Tibial nerve (tissue), 4 donors: ENCODE measurements around the gene FHL1. TPM values are rescaled to one million over a fixed set of nuclear protein-coding genes. Genes with fewer than 3 reads are reported as not detected.

Experiments
- DNase-seq, 2 donors: peaks; one replicate each; pipeline ENCODE4 v3.0.0-alpha.2; 2019; ENCODE audit warnings: low spot score in 2 of 2
- H3K27ac ChIP-seq, 4 donors: fragments of 200-600 bp; sonication (generic) in 3 of 4; one replicate each; pipeline ENCODE4 v1.5.1; 2017 to 2019; ENCODE audit warnings: mild to moderate bottlenecking in 1 of 4
- H3K27me3 ChIP-seq, 2 donors: fragments of 200-600 bp; sonication (generic) in 1 of 2; one replicate each; pipeline versions ENCODE4 v1.5.1 to v1.6.0; 2017 to 2019
- H3K36me3 ChIP-seq, 3 donors: fragments of 200-600 bp; sonication (generic); one replicate each; pipeline ENCODE4 v1.5.1; 2018 to 2019
- H3K4me1 ChIP-seq, 4 donors: fragments of 200-600 bp; sonication (generic) in 3 of 4; one replicate each; pipeline ENCODE4 v1.5.1; 2017 to 2019
- H3K4me3 ChIP-seq, 4 donors: fragments of 200-600 bp; sonication (generic) in 3 of 4; one replicate each; pipeline ENCODE4 v1.5.1; 2017 to 2019; ENCODE audit warnings: mild to moderate bottlenecking in 1 of 4, moderate library complexity in 1 of 4
- H3K9me3 ChIP-seq, 4 donors: fragments of 200-600 bp; sonication (generic) in 3 of 4; one replicate each; pipeline ENCODE4 v1.5.1; 2017 to 2019
- CTCF ChIP-seq, 5 experiments: fragments of 200-600 bp in 3 of 5; fragments of 450-650 bp in 2 of 5; sonication (generic) in 3 of 5; IDR thresholded peaks; one replicate each; pipeline ENCODE4 v1.5.1; 2016 to 2019; ENCODE audit warnings: antibody characterized with exemption in 5 of 5, mild to moderate bottlenecking in 3 of 5, moderate library complexity in 2 of 5
- EP300 ChIP-seq, 2 donors: sonication (generic); formaldehyde crosslinking; IDR thresholded peaks; one replicate each; pipeline ENCODE4 v1.6.1; 2017; ENCODE audit warnings: antibody characterized with exemption in 2 of 2, mild to moderate bottlenecking in 1 of 2
- POLR2A ChIP-seq, 2 donors: fragments of 450-650 bp; IDR thresholded peaks; one replicate each; pipeline ENCODE4 v1.6.1; 2017; ENCODE audit warnings: antibody characterized with exemption in 2 of 2, mild to moderate bottlenecking in 2 of 2, moderate library complexity in 2 of 2
- WGBS, 2 donors: methylation state at CpG; one replicate each; pipeline ENCODE4 v1.1.5; 2018; 5-methylcytosine and 5-hydroxymethylcytosine counted together
- total RNA-seq, 4 donors: library from RNA; depleted of rRNA; stranded (reverse); fragments of >200 nt; gene quantifications; one replicate each; pipeline ENCODE4 v1.1.0, GENCODE V29; 2016

Gene FHL1
- total RNA-seq, 4 donors from 2014 or later: 246 to 749 (median 333) TPM

- Histone ChIP-seq H3K27me3 (peaks cover 0 to 5% of the 10 kb centered on the region in 2 donors), H3K4me3 (no peak overlapping the region), H3K27ac (peak overlapping the region in 2 of 4 donors; percentile 2 to 63), H3K9me3 (no peaks in the 10 kb centered on the region), H3K36me3 (no peaks in the 10 kb centered on the region), H3K4me1 (peaks cover 0 to 33% (median 2%) of the 10 kb centered on the region in 4 donors)
- TF ChIP-seq POLR2A (IDR thresholded peaks at IDR 0.05) (no peak), CTCF (IDR thresholded peaks at IDR 0.05) (no peak), EP300 (IDR thresholded peaks at IDR 0.05) (no peak)
- no peak for DNase-seq
- WGBS, 2 donors: 75 to 79% methylated on average over 7 of the region's 7 CpGs
Observed at GRCh38 chrX:136196691-136197155, 49.4 kb downstream of the FHL1 start.

GRCh38 chrX:136198010-136198409 lies 50.7 kb downstream of the FHL1 start:
- Histone ChIP-seq H3K4me3 (no peak overlapping the region), H3K27me3 (no peaks in the 10 kb centered on the region), H3K4me1 (peaks cover 0 to 42% (median 2%) of the 10 kb centered on the region in 4 donors), H3K36me3 (no peaks in the 10 kb centered on the region), H3K9me3 (no peaks in the 10 kb centered on the region), H3K27ac (peak overlapping the region in 2 of 4 donors; percentile 2 to 63)
- no peak for DNase-seq
- TF ChIP-seq EP300 (IDR thresholded peaks at IDR 0.05): no peak
- TF ChIP-seq CTCF (IDR thresholded peaks at IDR 0.05): no peak

GRCh38 chrX:136198678-136199243 lies 51.4 kb downstream of the FHL1 start:
- no peak overlapping the region for H3K4me3 ChIP-seq
- 65 to 70% methylated on average over 6 of the region's 6 CpGs for WGBS, 2 donors
- DNase-seq: no peak
- H3K27me3 ChIP-seq: no peaks in the 10 kb centered on the region
- TF ChIP-seq POLR2A (IDR thresholded peaks at IDR 0.05) (no peak), EP300 (IDR thresholded peaks at IDR 0.05) (no peak), CTCF (IDR thresholded peaks at IDR 0.05) (no peak)
- peaks cover 0 to 41% (median 1%) of the 10 kb centered on the region in 4 donors for H3K4me1 ChIP-seq
- H3K36me3 ChIP-seq: no peaks in the 10 kb centered on the region
- H3K27ac ChIP-seq: peak overlapping the region in 2 of 4 donors; percentile 63 to 71
- no peaks in the 10 kb centered on the region for H3K9me3 ChIP-seq

- no peaks in the 10 kb centered on the region for H3K9me3 ChIP-seq
- TF ChIP-seq POLR2A (IDR thresholded peaks at IDR 0.05) (no peak), EP300 (IDR thresholded peaks at IDR 0.05) (no peak), CTCF (IDR thresholded peaks at IDR 0.05) (no peak)
- H3K36me3 ChIP-seq: no peaks in the 10 kb centered on the region
- no peak overlapping the region for H3K4me3 ChIP-seq
- no peak for DNase-seq
- no peaks in the 10 kb centered on the region for H3K27me3 ChIP-seq
- H3K4me1 ChIP-seq: peaks cover 0 to 44% (median 6%) of the 10 kb centered on the region in 4 donors
- peak overlapping the region in 1 of 4 donors; percentile 63 for H3K27ac ChIP-seq
- WGBS, 2 donors: 57 to 59% methylated on average over 4 of the region's 4 CpGs
Observed at GRCh38 chrX:136199365-136199764, 52.0 kb downstream of the FHL1 start.

GRCh38 chrX:136200466-136200865 lies 53.1 kb downstream of the FHL1 start:
- no peaks in the 10 kb centered on the region for H3K36me3 ChIP-seq
- H3K9me3 ChIP-seq: no peaks in the 10 kb centered on the region
- H3K4me1 ChIP-seq: peaks cover 0 to 45% (median 11%) of the 10 kb centered on the region in 4 donors
- peak overlapping the region in 1 of 4 donors; percentile 63 for H3K27ac ChIP-seq
- no peak for DNase-seq
- WGBS, 2 donors: 58 to 86% methylated on average over 1 to 2 of the region's 2 CpGs
- no peaks in the 10 kb centered on the region for H3K27me3 ChIP-seq
- no peak overlapping the region for H3K4me3 ChIP-seq
- peak in 2 of 5 experiments; percentile 9 to 21 for TF ChIP-seq CTCF (IDR thresholded peaks at IDR 0.05)
- TF ChIP-seq POLR2A (IDR thresholded peaks at IDR 0.05): no peak
